Adrenal gland (tissue), 5 donors: ENCODE results near the gene C11orf68.

Experiments
- POLR2A ChIP-seq, 2 donors: fragments of 450-650 bp; IDR thresholded peaks; one replicate each; pipeline ENCODE4 v1.6.1; 2017; ENCODE audit warnings: antibody characterized with exemption in 2 of 2, mild to moderate bottlenecking in 2 of 2, moderate library complexity in 1 of 2
- TF ChIP-seq, protein P1 (sequence below), 6 experiments: fragments of 450-650 bp in 4 of 6; fragments of 200-600 bp in 2 of 6; sonication (generic) in 1 of 6; IDR thresholded peaks; 1 replicate in 5 of 6; 2 replicates in 1 of 6; pipeline versions ENCODE4 v1.5.1 to v1.8.0; 2016 to 2021; ENCODE audit warnings: antibody characterized with exemption in 6 of 6, mild to moderate bottlenecking in 2 of 6, moderate library complexity in 1 of 6
- donor health status: DM: no; HTN: no; CAD: no.

DNA sequence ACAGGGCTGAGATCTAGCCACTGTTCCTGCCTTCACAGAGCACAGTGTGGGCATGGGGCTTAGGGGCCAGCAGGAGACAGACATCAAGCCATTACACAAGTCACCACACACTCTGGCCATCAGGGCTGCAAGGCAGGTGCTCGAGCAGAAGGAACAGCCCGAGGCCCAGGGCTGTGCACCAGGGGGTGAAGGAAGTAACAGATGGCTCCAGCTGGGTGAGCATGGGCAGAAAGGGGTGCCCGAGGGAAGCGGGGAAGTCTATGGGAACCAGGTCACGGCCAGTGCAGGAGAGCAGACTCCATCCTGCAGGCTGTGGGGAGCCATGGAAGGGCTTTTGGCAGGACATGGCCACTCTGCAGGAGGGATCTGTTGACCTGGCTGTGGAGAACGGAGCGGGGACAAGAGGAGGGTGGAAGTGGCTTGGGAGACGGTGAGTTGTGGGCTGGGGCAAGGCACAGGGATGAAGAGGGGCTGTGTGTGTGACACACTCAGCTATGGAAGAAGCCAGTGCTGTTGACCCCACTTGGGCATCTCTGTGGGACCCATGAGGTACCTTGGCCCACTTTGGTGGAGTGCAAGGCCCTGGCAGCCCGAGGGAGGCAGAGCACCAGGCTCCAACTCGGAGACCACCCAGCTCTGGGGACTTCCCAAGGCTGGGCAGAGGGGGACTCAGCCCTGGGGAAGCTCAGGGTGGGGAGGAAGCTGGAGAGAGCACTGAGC, 3.6 kb downstream of the C11orf68 start:
- TF ChIP-seq, protein P1, sequence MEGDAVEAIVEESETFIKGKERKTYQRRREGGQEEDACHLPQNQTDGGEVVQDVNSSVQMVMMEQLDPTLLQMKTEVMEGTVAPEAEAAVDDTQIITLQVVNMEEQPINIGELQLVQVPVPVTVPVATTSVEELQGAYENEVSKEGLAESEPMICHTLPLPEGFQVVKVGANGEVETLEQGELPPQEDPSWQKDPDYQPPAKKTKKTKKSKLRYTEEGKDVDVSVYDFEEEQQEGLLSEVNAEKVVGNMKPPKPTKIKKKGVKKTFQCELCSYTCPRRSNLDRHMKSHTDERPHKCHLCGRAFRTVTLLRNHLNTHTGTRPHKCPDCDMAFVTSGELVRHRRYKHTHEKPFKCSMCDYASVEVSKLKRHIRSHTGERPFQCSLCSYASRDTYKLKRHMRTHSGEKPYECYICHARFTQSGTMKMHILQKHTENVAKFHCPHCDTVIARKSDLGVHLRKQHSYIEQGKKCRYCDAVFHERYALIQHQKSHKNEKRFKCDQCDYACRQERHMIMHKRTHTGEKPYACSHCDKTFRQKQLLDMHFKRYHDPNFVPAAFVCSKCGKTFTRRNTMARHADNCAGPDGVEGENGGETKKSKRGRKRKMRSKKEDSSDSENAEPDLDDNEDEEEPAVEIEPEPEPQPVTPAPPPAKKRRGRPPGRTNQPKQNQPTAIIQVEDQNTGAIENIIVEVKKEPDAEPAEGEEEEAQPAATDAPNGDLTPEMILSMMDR (IDR thresholded peaks at IDR 0.05): no peak
- TF ChIP-seq POLR2A (IDR thresholded peaks at IDR 0.05): no peak
